ENCODE results near the gene NPC1L1. TPM values are rescaled to one million over a fixed set of nuclear protein-coding genes. Genes with fewer than 3 reads are reported as not detected.

Gene NPC1L1
- total and polyA plus RNA-seq, 10 of the 15 experiments (the other 5 are each of a cell fraction or from before 2014, with no cell fraction given), result 0.01 to 0.90 TPM; not detected in 8

DNA sequence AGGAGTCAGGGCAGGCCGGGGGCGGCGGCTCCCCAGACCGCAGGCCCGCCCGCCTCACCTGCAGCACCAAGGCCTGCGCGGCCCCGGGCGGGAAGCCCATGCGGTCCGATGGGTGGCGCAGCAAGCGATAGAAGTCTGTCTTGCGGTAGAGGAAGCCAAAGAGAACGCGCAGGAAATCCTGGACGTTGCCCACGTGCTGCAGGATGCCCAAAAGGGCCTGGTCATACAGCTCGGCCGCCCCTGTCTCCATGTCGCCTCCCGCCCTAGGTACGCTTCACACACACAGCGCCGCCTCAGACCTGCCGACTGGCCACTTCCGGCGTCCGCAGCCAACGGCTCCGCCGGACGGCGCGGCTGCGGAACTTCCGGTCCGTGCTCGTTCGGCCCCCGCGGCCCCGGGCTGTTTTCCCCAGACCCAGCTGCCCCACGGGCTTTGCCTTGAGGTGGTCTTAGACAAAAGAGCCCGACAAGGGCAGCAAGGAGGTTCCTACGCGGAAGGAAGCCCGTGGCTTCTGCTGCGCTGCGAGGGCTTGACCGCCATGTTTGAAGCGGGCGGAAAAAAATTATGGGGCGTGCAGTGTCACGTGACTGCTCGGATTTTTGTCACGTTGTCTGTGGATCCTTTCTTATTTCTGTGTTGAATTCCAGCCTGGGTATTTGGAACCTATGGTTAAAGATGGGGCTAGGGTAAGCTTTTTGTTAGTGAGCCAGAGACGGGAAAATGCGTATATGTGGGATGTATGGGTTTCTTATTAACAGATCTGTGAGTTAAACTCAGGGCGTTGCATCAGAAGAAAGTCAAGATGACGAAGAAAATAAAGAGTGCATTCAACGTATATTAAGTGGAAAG, 50.6 kb downstream of the NPC1L1 start, which contains the start of gene NUDCD3 (continued):
- TF ChIP-seq CHD1 (IDR thresholded peaks at IDR 0.05; ENCODE audit: low read depth, low read length) (no peak), YY1 (IDR thresholded peaks at IDR 0.05; ENCODE audit: low read depth, low read length) (peak; percentile 99), ZZZ3 (IDR thresholded peaks at IDR 0.05; ENCODE audit: control insufficient read depth, insufficient read length, low read depth) (no peak), ZNF622 (IDR thresholded peaks at IDR 0.05) (no peak), BMI1 (IDR thresholded peaks at IDR 0.05; ENCODE audit: borderline replicate concordance) (no peak), HDGF (IDR thresholded peaks at IDR 0.05) (no peak), JUND (IDR thresholded peaks at IDR 0.05; ENCODE audit: low read depth, low read length) (no peak), SRF (IDR thresholded peaks at IDR 0.05; ENCODE audit: low read depth in 2 of 2, low read length in 2 of 2) (peak in 1 of 2 experiments; percentile 68; a peak in 1 of 4 replicates), RAD51 (IDR thresholded peaks at IDR 0.05) (peak; percentile 100), MYB (IDR thresholded peaks at IDR 0.05; ENCODE audit: borderline replicate concordance, low read depth, low read length) (no peak), RAD21 (IDR thresholded peaks at IDR 0.05; ENCODE audit: insufficient read depth, low read depth, low read length) (no peak), SPI1 (IDR thresholded peaks at IDR 0.05; ENCODE audit: borderline replicate concordance, insufficient read depth, low read depth, low read length) (no peak), ESRRA (IDR thresholded peaks at IDR 0.05; ENCODE audit: low read length) (peak; percentile 56; the same call in 1 of the 2 replicates), CHD2 (IDR thresholded peaks at IDR 0.05; ENCODE audit: borderline replicate concordance, low read depth, low read length) (peak; percentile 64; the same call in 1 of the 2 replicates), FOS (IDR thresholded peaks at IDR 0.05; ENCODE audit: borderline replicate concordance, extremely low read depth, insufficient read length) (peak; percentile 43)
- TF ChIP-seq, protein P1, sequence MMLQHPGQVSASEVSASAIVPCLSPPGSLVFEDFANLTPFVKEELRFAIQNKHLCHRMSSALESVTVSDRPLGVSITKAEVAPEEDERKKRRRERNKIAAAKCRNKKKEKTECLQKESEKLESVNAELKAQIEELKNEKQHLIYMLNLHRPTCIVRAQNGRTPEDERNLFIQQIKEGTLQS (IDR thresholded peaks at IDR 0.05; ENCODE audit: borderline replicate concordance, extremely low read depth, low read depth, low read length), result peak; percentile 77; the same call in 1 of the 2 replicates
- TF ChIP-seq, protein P2, sequence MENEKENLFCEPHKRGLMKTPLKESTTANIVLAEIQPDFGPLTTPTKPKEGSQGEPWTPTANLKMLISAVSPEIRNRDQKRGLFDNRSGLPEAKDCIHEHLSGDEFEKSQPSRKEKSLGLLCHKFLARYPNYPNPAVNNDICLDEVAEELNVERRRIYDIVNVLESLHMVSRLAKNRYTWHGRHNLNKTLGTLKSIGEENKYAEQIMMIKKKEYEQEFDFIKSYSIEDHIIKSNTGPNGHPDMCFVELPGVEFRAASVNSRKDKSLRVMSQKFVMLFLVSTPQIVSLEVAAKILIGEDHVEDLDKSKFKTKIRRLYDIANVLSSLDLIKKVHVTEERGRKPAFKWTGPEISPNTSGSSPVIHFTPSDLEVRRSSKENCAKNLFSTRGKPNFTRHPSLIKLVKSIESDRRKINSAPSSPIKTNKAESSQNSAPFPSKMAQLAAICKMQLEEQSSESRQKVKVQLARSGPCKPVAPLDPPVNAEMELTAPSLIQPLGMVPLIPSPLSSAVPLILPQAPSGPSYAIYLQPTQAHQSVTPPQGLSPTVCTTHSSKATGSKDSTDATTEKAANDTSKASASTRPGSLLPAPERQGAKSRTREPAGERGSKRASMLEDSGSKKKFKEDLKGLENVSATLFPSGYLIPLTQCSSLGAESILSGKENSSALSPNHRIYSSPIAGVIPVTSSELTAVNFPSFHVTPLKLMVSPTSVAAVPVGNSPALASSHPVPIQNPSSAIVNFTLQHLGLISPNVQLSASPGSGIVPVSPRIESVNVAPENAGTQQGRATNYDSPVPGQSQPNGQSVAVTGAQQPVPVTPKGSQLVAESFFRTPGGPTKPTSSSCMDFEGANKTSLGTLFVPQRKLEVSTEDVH (IDR thresholded peaks at IDR 0.05; ENCODE audit: low read depth, partially characterized antibody), result peak; percentile 95
- TF ChIP-seq, protein P3, sequence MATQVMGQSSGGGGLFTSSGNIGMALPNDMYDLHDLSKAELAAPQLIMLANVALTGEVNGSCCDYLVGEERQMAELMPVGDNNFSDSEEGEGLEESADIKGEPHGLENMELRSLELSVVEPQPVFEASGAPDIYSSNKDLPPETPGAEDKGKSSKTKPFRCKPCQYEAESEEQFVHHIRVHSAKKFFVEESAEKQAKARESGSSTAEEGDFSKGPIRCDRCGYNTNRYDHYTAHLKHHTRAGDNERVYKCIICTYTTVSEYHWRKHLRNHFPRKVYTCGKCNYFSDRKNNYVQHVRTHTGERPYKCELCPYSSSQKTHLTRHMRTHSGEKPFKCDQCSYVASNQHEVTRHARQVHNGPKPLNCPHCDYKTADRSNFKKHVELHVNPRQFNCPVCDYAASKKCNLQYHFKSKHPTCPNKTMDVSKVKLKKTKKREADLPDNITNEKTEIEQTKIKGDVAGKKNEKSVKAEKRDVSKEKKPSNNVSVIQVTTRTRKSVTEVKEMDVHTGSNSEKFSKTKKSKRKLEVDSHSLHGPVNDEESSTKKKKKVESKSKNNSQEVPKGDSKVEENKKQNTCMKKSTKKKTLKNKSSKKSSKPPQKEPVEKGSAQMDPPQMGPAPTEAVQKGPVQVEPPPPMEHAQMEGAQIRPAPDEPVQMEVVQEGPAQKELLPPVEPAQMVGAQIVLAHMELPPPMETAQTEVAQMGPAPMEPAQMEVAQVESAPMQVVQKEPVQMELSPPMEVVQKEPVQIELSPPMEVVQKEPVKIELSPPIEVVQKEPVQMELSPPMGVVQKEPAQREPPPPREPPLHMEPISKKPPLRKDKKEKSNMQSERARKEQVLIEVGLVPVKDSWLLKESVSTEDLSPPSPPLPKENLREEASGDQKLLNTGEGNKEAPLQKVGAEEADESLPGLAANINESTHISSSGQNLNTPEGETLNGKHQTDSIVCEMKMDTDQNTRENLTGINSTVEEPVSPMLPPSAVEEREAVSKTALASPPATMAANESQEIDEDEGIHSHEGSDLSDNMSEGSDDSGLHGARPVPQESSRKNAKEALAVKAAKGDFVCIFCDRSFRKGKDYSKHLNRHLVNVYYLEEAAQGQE (IDR thresholded peaks at IDR 0.05; ENCODE audit: low read depth, low read length), result no peak
- TF ChIP-seq, protein P4, sequence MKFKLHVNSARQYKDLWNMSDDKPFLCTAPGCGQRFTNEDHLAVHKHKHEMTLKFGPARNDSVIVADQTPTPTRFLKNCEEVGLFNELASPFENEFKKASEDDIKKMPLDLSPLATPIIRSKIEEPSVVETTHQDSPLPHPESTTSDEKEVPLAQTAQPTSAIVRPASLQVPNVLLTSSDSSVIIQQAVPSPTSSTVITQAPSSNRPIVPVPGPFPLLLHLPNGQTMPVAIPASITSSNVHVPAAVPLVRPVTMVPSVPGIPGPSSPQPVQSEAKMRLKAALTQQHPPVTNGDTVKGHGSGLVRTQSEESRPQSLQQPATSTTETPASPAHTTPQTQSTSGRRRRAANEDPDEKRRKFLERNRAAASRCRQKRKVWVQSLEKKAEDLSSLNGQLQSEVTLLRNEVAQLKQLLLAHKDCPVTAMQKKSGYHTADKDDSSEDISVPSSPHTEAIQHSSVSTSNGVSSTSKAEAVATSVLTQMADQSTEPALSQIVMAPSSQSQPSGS (IDR thresholded peaks at IDR 0.05; ENCODE audit: low read length), result no peak
- TF ChIP-seq, protein P5, sequence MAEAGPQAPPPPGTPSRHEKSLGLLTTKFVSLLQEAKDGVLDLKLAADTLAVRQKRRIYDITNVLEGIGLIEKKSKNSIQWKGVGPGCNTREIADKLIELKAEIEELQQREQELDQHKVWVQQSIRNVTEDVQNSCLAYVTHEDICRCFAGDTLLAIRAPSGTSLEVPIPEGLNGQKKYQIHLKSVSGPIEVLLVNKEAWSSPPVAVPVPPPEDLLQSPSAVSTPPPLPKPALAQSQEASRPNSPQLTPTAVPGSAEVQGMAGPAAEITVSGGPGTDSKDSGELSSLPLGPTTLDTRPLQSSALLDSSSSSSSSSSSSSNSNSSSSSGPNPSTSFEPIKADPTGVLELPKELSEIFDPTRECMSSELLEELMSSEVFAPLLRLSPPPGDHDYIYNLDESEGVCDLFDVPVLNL (IDR thresholded peaks at IDR 0.05; ENCODE audit: low read depth, low read length), result no peak
